ENCODE data around the gene ART5.
"Not testable (repeated sequence)": the region's sequence is repeated elsewhere in the genome, so short reads cannot be mapped to it uniquely, and the experiment has no call there.

The ART5 gene

GRCh38 chr11:3590193-3590592 lies 51.6 kb downstream of the ART5 start:
- H3K36me3 ChIP-seq (ENCODE audit: insufficient read depth, low read length); H2AFZ ChIP-seq (ENCODE audit: low read length); H3F3A ChIP-seq (ENCODE audit: insufficient read depth, low read length); H3K27ac ChIP-seq (ENCODE audit: low read depth, low read length, poor library complexity, severe bottlenecking); H3K4me2 ChIP-seq (ENCODE audit: low read length); H3K27me3 ChIP-seq (ENCODE audit: insufficient read depth, low read length); H3K9ac ChIP-seq (ENCODE audit: low read length); H3K4me3 ChIP-seq (ENCODE audit: low read depth, low read length, poor library complexity, severe bottlenecking); H3K79me2 ChIP-seq (ENCODE audit: insufficient read depth, low read length); H3K9me3 ChIP-seq (ENCODE audit: low read length); H3K4me1 ChIP-seq (ENCODE audit: insufficient read depth, low read length, severe bottlenecking); H3K9me2 ChIP-seq (ENCODE audit: low read depth, low read length); H4K20me1 ChIP-seq (ENCODE audit: insufficient read depth, low read length): not testable (repeated sequence)

- not testable (repeated sequence) for H3K9me3 ChIP-seq (ENCODE audit: low read length); H3F3A ChIP-seq (ENCODE audit: insufficient read depth, low read length); H3K79me2 ChIP-seq (ENCODE audit: insufficient read depth, low read length); H3K4me2 ChIP-seq (ENCODE audit: low read length); H3K36me3 ChIP-seq (ENCODE audit: insufficient read depth, low read length); H3K27me3 ChIP-seq (ENCODE audit: insufficient read depth, low read length); H3K27ac ChIP-seq (ENCODE audit: low read depth, low read length, poor library complexity, severe bottlenecking); H3K9me2 ChIP-seq (ENCODE audit: low read depth, low read length); H3K9ac ChIP-seq (ENCODE audit: low read length); H4K20me1 ChIP-seq (ENCODE audit: insufficient read depth, low read length); H2AFZ ChIP-seq (ENCODE audit: low read length); H3K4me1 ChIP-seq (ENCODE audit: insufficient read depth, low read length, severe bottlenecking); H3K4me3 ChIP-seq (ENCODE audit: low read depth, low read length, poor library complexity, severe bottlenecking)
Measured at GRCh38 chr11:3588776-3589175, 53.0 kb downstream of the ART5 start.
